GM10847 (cell line): ENCODE results near the gene SYNGR1.

Source experiments
- POLR2A ChIP-seq: IDR thresholded peaks from 2 replicates; pipeline ENCODE4 v1.6.1; 2011; ENCODE audit not compliant: insufficient read length; ENCODE audit errors: extremely low read depth

The SYNGR1 gene

GRCh38 chr22:39336411-39336810 is 13.4 kb upstream of the SYNGR1 start:
- no peak for TF ChIP-seq POLR2A

GRCh38 chr22:39341179-39341578 is 8.6 kb upstream of the SYNGR1 start:
- TF ChIP-seq POLR2A = no peak

- no peak for TF ChIP-seq POLR2A
These were observed 6.3 kb upstream of the SYNGR1 start for GRCh38 chr22:39343259-39344045.

- TF ChIP-seq POLR2A = no peak
These were observed 5.8 kb upstream of the SYNGR1 start for GRCh38 chr22:39344046-39344390.

GRCh38 chr22:39345231-39345630 is 4.6 kb upstream of the SYNGR1 start:
- no peak for TF ChIP-seq POLR2A

- TF ChIP-seq POLR2A = no peak
These were observed 784 bp upstream of the SYNGR1 start for GRCh38 chr22:39348909-39349505.

- no peak for TF ChIP-seq POLR2A
These were observed 255 bp upstream of the SYNGR1 start for GRCh38 chr22:39349506-39349966.

- TF ChIP-seq POLR2A = no peak
These were observed 1.2 kb downstream of the SYNGR1 start for GRCh38 chr22:39350757-39351688.

- no peak for TF ChIP-seq POLR2A
These were observed 2.0 kb downstream of the SYNGR1 start for GRCh38 chr22:39351689-39352214.

GRCh38 chr22:39352306-39352891 is 2.6 kb downstream of the SYNGR1 start:
- no peak for TF ChIP-seq POLR2A

GRCh38 chr22:39353346-39353745 is 3.6 kb downstream of the SYNGR1 start:
- no peak for TF ChIP-seq POLR2A

GRCh38 chr22:39355080-39355479 is 5.3 kb downstream of the SYNGR1 start:
- TF ChIP-seq POLR2A = no peak

- no peak for TF ChIP-seq POLR2A
These were observed 6.7 kb downstream of the SYNGR1 start for GRCh38 chr22:39356464-39356863.

GRCh38 chr22:39359659-39360195 is 9.9 kb downstream of the SYNGR1 start:
- no peak for TF ChIP-seq POLR2A

- TF ChIP-seq POLR2A = no peak
These were observed 10.5 kb downstream of the SYNGR1 start for GRCh38 chr22:39360242-39360641.
